Umbilical cord (tissue), 2 donors: Measurements from ENCODE around the gene ADGRL4. TPM values are rescaled to one million over a fixed set of nuclear protein-coding genes. Genes with fewer than 3 reads are reported as not detected.
"Not testable (repeated sequence)": the region's sequence is repeated elsewhere in the genome, so short reads cannot be mapped to it uniquely, and the experiment has no call there.

Experiments
- DNase-seq: peaks from one replicate; pipeline ENCODE4 v3.0.0-alpha.2; 2015; ENCODE audit warnings: low spot score
- total RNA-seq: library from RNA; depleted of rRNA; stranded (reverse); fragments of >200 nt; gene quantifications from one replicate; pipeline ENCODE4 v1.2.3, GENCODE V29; 2014; ENCODE audit warnings: low replicate concordance; ENCODE audit not compliant: insufficient read depth

ADGRL4 gene
- total RNA-seq, result 3.6 TPM

- no peak for DNase-seq
These were observed at the start of gene ADGRL4 for GRCh38 chr1:79006564-79006963. ADGRL4 (minus strand) TSS chr1:79006730; CDS start chr1:79006654, 76 bp downstream.

- DNase-seq, result no peak
These were observed 49.3 kb upstream of the ADGRL4 start for GRCh38 chr1:79055856-79056255.

GRCh38 chr1:79052829-79053449 is 46.4 kb upstream of the ADGRL4 start:
- no peak for DNase-seq

GRCh38 chr1:79044974-79045650 is 38.6 kb upstream of the ADGRL4 start:
- no peak for DNase-seq

- DNase-seq, result peak; percentile 14
These were observed 37.0 kb upstream of the ADGRL4 start for GRCh38 chr1:79043506-79043905.

GRCh38 chr1:79042539-79042938 is 36.0 kb upstream of the ADGRL4 start:
- no peak for DNase-seq

- DNase-seq, result peak; percentile 6
These were observed 35.6 kb upstream of the ADGRL4 start for GRCh38 chr1:79042117-79042516.

GRCh38 chr1:79041666-79042065 is 35.1 kb upstream of the ADGRL4 start:
- DNase-seq, result no peak

- DNase-seq, result no peak
These were observed 34.0 kb upstream of the ADGRL4 start for GRCh38 chr1:79040424-79041082.

GRCh38 chr1:79037085-79037484 is 30.6 kb upstream of the ADGRL4 start:
- DNase-seq, result no peak

GRCh38 chr1:79012500-79012899 is 6.0 kb upstream of the ADGRL4 start:
- no peak for DNase-seq

GRCh38 chr1:79010589-79010988 is 4.1 kb upstream of the ADGRL4 start:
- no peak for DNase-seq

GRCh38 chr1:79005945-79006344 is 585 bp downstream of the ADGRL4 start:
- no peak for DNase-seq

GRCh38 chr1:79004916-79005315 is 1.6 kb downstream of the ADGRL4 start:
- DNase-seq, result no peak

GRCh38 chr1:78996791-78997190 is 9.7 kb downstream of the ADGRL4 start:
- DNase-seq, result no peak

- DNase-seq, result no peak
These were observed 19.5 kb downstream of the ADGRL4 start for GRCh38 chr1:78987042-78987441.

GRCh38 chr1:78980511-78980910 is 26.0 kb downstream of the ADGRL4 start:
- DNase-seq, result peak; percentile 35

GRCh38 chr1:78972723-78973122 is 33.8 kb downstream of the ADGRL4 start:
- no peak for DNase-seq

GRCh38 chr1:78967091-78967490 is 39.4 kb downstream of the ADGRL4 start:
- not testable (repeated sequence) for DNase-seq

- DNase-seq, result no peak
These were observed 47.8 kb downstream of the ADGRL4 start for GRCh38 chr1:78958711-78959110.

GRCh38 chr1:78950826-78951225 is 55.7 kb downstream of the ADGRL4 start:
- DNase-seq, result no peak

- DNase-seq, result no peak
These were observed 57.3 kb downstream of the ADGRL4 start for GRCh38 chr1:78949227-78949626.

GRCh38 chr1:78919150-78919549 is 87.4 kb downstream of the ADGRL4 start:
- no peak for DNase-seq
